Measurements from ENCODE around the gene SLFN13.

The SLFN13 gene

GRCh38 chr17:35453171-35453570 lies 4.6 kb upstream of the SLFN13 start:
- H3K4me1 ChIP-seq (ENCODE audit: insufficient read depth, poor library complexity, severe bottlenecking) = no peaks in the 10 kb centered on the region
- ATAC-seq (ENCODE audit: low read depth) (no peak), DNase-seq (ENCODE audit: low spot score) (no peak)
- no peak for TF ChIP-seq CTCF (IDR thresholded peaks at IDR 0.05; ENCODE audit: poor library complexity, severe bottlenecking)
- no peak overlapping the region for H3K27ac ChIP-seq (ENCODE audit: poor library complexity, severe bottlenecking)
- H3K4me3 ChIP-seq (ENCODE audit: severe bottlenecking) = no peak overlapping the region
- H3K36me3 ChIP-seq (ENCODE audit: low read depth) = no peaks in the 10 kb centered on the region
- H3K9me3 ChIP-seq (ENCODE audit: severe bottlenecking) = no peaks in the 10 kb centered on the region
- H3K27me3 ChIP-seq (ENCODE audit: insufficient read depth, poor library complexity, severe bottlenecking) = peaks cover 62% of the 10 kb centered on the region

GRCh38 chr17:35449371-35449931 lies 885 bp upstream of the SLFN13 start:
- no peak for TF ChIP-seq CTCF (IDR thresholded peaks at IDR 0.05; ENCODE audit: poor library complexity, severe bottlenecking)
- no peaks in the 10 kb centered on the region for H3K9me3 ChIP-seq (ENCODE audit: severe bottlenecking)
- H3K27ac ChIP-seq (ENCODE audit: poor library complexity, severe bottlenecking) = no peak overlapping the region
- H3K4me3 ChIP-seq (ENCODE audit: severe bottlenecking) = no peak overlapping the region
- no peaks in the 10 kb centered on the region for H3K4me1 ChIP-seq (ENCODE audit: insufficient read depth, poor library complexity, severe bottlenecking)
- DNase-seq (ENCODE audit: low spot score) (no peak), ATAC-seq (ENCODE audit: low read depth) (no peak)
- no peaks in the 10 kb centered on the region for H3K36me3 ChIP-seq (ENCODE audit: low read depth)
- peaks cover 53% of the 10 kb centered on the region for H3K27me3 ChIP-seq (ENCODE audit: insufficient read depth, poor library complexity, severe bottlenecking)

- Histone ChIP-seq H3K4me1 (ENCODE audit: insufficient read depth, poor library complexity, severe bottlenecking) (no peaks in the 10 kb centered on the region), H3K4me3 (ENCODE audit: severe bottlenecking) (peak overlapping the region; percentile 40), H3K36me3 (ENCODE audit: low read depth) (no peaks in the 10 kb centered on the region), H3K9me3 (ENCODE audit: severe bottlenecking) (no peaks in the 10 kb centered on the region), H3K27me3 (ENCODE audit: insufficient read depth, poor library complexity, severe bottlenecking) (peaks cover 53% of the 10 kb centered on the region), H3K27ac (ENCODE audit: poor library complexity, severe bottlenecking) (no peak overlapping the region)
- no peak for TF ChIP-seq CTCF (IDR thresholded peaks at IDR 0.05; ENCODE audit: poor library complexity, severe bottlenecking)
- ATAC-seq (ENCODE audit: low read depth) (no peak), DNase-seq (ENCODE audit: low spot score) (no peak)
Observed at GRCh38 chr17:35448899-35449227, 297 bp upstream of the SLFN13 start.

- ATAC-seq (ENCODE audit: low read depth) (no peak), DNase-seq (ENCODE audit: low spot score) (no peak)
- no peak for TF ChIP-seq CTCF (IDR thresholded peaks at IDR 0.05; ENCODE audit: poor library complexity, severe bottlenecking)
- H3K4me3 ChIP-seq (ENCODE audit: severe bottlenecking) = peak overlapping the region; percentile 40
- no peak overlapping the region for H3K27ac ChIP-seq (ENCODE audit: poor library complexity, severe bottlenecking)
- H3K27me3 ChIP-seq (ENCODE audit: insufficient read depth, poor library complexity, severe bottlenecking) = peaks cover 44% of the 10 kb centered on the region
- no peaks in the 10 kb centered on the region for H3K9me3 ChIP-seq (ENCODE audit: severe bottlenecking)
- H3K36me3 ChIP-seq (ENCODE audit: low read depth) = no peaks in the 10 kb centered on the region
- H3K4me1 ChIP-seq (ENCODE audit: insufficient read depth, poor library complexity, severe bottlenecking) = no peaks in the 10 kb centered on the region
Observed at GRCh38 chr17:35447499-35447898, 1.1 kb downstream of the SLFN13 start.

- H3K27me3 ChIP-seq (ENCODE audit: insufficient read depth, poor library complexity, severe bottlenecking) = no peaks in the 10 kb centered on the region
- H3K4me1 ChIP-seq (ENCODE audit: insufficient read depth, poor library complexity, severe bottlenecking) = peaks cover 4% of the 10 kb centered on the region
- ATAC-seq (ENCODE audit: low read depth) (no peak), DNase-seq (ENCODE audit: low spot score) (no peak)
- H3K27ac ChIP-seq (ENCODE audit: poor library complexity, severe bottlenecking) = no peak overlapping the region
- no peaks in the 10 kb centered on the region for H3K9me3 ChIP-seq (ENCODE audit: severe bottlenecking)
- no peak for TF ChIP-seq CTCF (IDR thresholded peaks at IDR 0.05; ENCODE audit: poor library complexity, severe bottlenecking)
- no peaks in the 10 kb centered on the region for H3K36me3 ChIP-seq (ENCODE audit: low read depth)
- no peak overlapping the region for H3K4me3 ChIP-seq (ENCODE audit: severe bottlenecking)
Observed at GRCh38 chr17:35438433-35438832, 10.1 kb downstream of the SLFN13 start.
